ENCODE results near the gene FAM200B.

- TF ChIP-seq CTCF (IDR thresholded peaks at IDR 0.05; ENCODE audit: borderline replicate concordance, extremely low read depth, low read length, poor library complexity, severe bottlenecking) (no peak), EZH2 (IDR thresholded peaks at IDR 0.05; ENCODE audit: borderline replicate concordance, low read depth, low read length, severe bottlenecking) (no peak)
Observed at GRCh38 chr4:15714141-15714540, 32.5 kb downstream of the FAM200B start.
